ENCODE measurements around the gene TMEM217.

TMEM217 gene

GRCh38 chr6:37243131-37243815, 14.7 kb downstream of the TMEM217 start:
- no peak for DNase-seq

- DNase-seq = peak; percentile 99
Measured at GRCh38 chr6:37242429-37243052, 15.4 kb downstream of the TMEM217 start.

DNA sequence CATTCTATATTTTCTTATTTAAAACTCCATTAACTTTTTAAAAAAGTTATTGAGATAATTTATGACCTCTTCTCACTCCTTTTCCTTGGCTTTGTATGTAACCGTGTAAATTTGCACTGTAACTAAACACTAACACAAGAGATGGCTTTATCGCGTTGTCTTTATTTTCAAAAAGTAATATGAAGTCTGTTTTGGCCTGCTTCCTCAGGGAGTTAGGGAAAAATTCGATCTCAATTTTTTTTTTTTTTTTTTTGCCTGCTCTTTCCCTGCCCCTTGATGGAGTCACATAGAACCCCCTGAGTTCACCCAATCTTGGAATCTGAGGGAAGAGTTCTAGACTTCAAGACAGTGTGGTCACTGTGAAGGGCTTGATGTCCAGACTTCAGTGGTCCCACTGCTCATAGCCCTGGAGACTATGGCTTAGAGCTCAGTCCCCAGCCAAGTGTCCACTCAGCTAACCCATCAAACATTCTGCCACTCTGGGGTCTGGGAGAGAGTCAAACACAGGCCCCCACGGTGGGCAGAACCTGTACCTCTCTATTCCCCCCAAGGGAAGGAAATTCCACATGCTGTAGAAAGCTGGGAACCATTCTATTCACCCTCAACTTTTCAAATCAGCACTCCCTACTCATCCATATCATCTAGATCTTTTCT, 16.0 kb downstream of the TMEM217 start:
- DNase-seq = no peak

GRCh38 chr6:37241131-37241530, 16.8 kb downstream of the TMEM217 start:
- DNase-seq = no peak

DNA sequence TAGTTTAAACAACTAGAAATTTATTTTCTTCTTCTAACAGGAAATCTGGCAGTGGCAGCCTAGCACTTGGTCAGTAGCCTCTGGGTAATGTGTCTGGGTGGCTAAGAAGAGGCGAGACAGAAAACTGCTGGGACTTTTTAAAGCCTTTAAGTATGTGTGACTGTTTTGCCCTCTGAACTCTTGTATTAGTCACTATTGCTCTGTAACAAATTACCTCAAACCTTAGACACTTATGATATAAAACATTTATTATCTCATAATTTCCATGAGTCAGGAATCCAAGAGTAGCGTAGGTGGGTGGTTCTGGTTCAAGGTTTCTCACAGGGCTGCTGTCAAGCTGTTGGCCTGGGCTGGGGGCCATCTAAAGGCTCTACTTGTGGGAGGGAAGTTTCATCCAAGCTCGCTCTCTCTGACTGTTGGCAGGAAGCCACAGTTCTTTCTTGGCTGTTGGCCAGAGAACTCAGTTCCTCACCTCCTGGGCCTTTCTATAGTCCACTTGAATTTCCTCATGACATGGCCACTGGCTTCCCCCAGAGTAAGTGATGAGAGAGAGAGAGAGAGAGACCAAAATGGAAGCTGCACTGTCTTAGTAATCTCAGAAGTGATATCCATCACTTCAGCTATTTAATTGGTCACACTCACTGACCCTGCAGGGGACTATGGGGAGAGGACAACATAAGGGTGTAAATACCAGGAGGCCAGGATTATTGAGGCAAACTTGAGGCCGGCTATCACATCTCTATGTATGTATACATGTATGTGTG, 17.8 kb downstream of the TMEM217 start:
- peak; percentile 97 for DNase-seq

- peak; percentile 25 for DNase-seq
Measured at GRCh38 chr6:37239526-37239925, 18.4 kb downstream of the TMEM217 start.

DNA sequence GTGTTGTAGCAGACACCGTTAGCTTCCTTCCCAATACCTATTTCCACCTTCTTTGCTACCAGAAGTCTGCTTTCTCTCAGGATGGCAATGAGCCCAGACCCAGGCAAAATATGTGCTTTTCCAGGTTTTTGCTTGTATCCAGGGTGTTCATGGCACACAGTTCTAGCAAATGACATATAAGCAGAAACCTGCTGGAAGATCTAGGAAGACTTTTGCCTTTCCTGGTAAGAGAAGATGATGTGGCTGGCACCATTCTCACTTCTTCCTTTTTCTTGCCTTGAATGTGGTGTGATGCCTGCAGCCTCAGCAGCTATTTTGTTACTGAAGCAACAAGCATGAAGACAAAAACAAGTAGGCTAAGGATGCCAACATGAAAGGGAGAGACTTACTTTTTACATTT, 19.6 kb downstream of the TMEM217 start:
- no peak for DNase-seq

GRCh38 chr6:37237789-37238188, 20.2 kb downstream of the TMEM217 start:
- DNase-seq = no peak

DNA sequence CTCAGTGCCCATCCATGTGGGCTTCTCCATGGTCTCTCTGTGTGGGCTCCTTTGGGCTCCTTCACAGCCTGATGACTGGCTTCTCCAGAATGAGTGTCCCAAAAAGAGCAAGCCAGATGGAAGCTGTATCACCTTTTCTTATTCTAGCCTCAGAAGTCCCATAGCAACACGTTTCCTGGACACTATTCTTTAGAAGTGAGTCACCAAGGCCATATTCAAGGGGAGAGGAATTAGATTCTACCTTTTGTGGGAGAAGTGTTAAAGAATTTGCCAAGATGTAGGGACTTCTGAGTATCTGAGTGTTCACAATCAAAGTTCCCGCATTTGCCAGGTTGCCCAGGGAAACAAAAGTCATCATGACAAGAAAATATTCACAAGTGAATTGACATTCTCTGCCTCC, 21.0 kb downstream of the TMEM217 start:
- peak; percentile 59 for DNase-seq

DNA sequence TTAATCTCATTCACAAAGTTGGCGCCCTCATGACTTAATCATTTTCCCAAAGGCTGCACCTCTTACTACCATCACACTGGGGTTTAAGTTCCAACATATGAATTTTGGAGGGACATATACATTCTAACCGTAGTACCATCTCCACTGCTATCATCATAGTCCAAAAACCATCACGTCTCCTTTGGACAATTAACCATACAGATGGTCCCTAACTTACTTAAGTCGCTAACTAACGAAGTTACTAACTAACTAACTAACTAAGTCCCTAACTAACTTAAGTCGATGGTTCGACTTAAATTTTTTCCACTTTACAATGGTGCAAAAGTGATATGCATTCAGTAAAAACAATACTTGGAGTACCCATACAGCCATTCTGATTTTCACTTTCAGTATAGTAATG, 24.4 kb downstream of the TMEM217 start:
- DNase-seq = no peak

- DNase-seq = no peak
Measured at GRCh38 chr6:37232430-37233017, 25.4 kb downstream of the TMEM217 start.

- no peak for DNase-seq
Measured at GRCh38 chr6:37230104-37230503, 27.8 kb downstream of the TMEM217 start.

GRCh38 chr6:37225350-37226169, 32.4 kb downstream of the TMEM217 start:
- DNase-seq = no peak

GRCh38 chr6:37222992-37223391, 35.0 kb downstream of the TMEM217 start:
- DNase-seq = no peak

GRCh38 chr6:37222125-37222967, 35.6 kb downstream of the TMEM217 start:
- peak; percentile 84 for DNase-seq

- no peak for DNase-seq
Measured at GRCh38 chr6:37221585-37222124, 36.3 kb downstream of the TMEM217 start.

DNA sequence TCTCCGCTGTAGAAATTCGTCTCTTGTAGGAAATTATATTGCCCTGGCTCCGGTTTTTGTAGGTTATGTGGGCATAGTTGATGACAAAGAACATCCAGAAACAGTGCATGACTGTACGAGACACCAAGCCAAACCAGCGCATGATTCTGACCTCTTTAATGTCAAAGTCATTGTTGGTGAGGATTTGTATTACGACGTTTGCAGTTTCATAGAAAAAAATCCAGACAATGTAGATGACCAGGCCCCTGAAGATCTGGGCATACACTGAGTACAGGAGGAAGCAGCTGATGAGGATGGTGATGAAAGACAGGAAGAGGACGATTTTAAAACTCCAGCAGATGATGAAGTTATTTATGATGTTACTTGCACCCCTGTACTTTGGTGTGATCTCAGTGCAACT, 39.4 kb downstream of the TMEM217 start:
- no peak for DNase-seq

DNA sequence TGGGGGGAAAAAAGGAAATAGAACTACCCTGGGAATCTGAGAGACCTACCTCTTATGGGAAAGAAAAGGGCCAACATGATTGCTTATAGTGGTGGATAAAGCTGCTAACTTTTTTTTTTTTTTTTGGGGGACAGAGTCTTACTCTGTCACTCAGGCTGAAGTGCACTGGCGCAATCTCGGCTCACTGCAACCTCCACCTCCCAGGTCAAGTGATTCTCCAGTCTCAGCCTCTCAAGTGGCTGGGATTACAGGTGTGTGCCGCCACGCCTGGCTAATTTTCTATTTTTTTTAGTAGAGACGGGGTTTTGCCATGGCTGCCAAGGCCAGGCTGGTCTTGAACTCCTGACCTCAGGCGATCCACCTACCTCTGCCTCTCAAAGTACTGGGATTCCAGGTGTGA, 39.9 kb downstream of the TMEM217 start:
- no peak for DNase-seq

DNA sequence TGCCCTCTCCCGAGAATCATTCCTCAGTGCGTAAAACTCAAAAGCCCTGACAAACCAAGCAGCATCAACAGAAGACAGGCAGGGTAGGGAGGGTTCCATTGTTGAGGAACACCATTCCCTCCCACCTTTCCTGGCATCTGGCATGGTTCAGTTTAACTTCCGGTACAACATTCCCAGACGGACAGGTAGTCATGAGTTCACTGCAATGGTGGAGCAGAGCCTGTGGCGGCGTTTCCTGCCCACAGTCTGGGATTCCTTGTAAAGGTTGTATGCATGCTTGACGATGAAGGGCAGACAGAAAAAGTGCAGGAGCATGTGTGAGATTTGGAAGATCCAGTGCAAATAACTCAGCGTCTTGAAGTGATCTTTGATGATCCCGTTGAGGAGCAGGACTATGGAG, 45.7 kb downstream of the TMEM217 start:
- no peak for DNase-seq

DNA sequence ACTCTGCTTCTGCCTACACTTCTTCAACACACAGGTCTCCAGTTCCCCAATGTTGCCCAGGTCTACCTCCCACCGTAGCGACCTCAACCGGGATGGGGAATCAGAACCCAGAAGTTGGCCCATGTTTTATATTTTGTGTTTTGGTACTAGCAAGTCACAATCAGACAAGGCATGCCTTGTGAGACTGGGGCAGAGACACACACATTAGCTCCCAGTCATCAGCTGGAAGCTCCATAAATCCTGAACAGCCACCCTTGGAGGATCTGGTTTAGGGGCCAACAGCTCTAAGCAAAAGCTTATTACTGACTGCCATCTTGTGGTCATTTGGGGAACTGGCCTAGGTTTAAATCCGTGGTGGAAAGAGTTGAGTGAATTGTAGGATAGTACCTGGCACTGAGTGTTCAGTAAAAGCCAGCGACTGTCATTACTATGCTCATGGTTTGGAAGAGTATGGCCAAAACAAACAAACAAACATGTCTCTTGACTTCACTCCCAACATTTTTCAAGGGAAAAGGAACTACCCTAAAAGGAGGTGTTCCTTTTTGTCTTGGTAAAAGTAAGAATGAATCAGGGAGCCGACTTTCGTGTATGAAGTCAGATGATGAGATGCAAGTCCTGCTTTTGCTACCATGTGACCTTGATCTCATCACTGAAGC, 47.5 kb downstream of the TMEM217 start:
- peak; percentile 80 for DNase-seq

All from fibroblast of skin of right biceps (primary cell).